ENCODE measurements around the gene HEPACAM.
"Not testable (repeated sequence)": the region's sequence is repeated elsewhere in the genome, so short reads cannot be mapped to it uniquely, and the experiment has no call there.

The HEPACAM gene, protein sequence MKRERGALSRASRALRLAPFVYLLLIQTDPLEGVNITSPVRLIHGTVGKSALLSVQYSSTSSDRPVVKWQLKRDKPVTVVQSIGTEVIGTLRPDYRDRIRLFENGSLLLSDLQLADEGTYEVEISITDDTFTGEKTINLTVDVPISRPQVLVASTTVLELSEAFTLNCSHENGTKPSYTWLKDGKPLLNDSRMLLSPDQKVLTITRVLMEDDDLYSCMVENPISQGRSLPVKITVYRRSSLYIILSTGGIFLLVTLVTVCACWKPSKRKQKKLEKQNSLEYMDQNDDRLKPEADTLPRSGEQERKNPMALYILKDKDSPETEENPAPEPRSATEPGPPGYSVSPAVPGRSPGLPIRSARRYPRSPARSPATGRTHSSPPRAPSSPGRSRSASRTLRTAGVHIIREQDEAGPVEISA

DNA sequence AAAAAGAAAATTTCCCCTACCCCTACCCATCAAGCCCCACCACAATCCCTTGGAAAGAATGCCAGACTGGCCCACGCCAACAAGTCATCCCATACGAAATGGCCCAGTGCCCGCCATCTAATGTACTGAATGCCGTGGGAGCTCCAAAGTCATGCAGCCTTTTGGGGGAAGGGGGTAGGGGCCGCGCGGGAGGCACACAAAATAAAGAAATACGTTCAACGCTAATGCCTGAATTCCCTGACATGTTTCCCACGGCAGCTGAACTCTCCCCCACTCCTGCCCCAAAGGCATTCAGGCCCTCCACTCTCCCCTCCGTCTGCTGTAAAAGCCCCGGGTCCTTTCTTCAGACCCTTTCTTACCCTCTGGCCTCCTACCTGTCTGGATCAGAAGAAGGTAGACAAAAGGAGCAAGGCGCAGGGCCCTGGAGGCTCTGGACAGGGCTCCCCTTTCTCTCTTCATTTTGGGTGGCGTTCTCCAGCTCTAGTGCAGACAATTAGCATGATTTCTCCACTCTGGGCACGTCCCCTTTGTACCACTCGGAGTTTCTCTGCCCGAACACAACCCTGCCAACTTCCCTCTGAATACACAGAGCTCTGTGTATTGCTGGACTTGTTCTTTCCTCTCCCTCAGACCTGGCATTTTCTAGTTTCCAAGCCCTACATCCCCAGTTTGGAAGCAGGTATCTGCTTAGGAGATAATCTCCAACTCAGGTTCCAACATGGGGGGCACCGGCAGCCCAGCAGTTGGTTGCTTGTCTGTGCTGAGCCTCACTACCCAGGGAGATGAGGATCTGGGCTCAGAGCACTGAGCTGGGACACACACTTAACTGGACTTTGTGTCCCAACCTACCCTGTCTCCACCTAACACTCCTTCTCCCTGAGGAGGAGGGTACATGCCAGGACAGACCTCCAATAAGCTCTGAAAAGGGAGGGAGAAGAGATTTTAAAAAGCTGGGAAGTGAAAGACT is at the start of gene HEPACAM:
HEPACAM (minus strand) TSS at position 500 of the 967 bp plus-strand sequence; CDS start at position 459, 41 bp downstream.
- H3K9me3 Mint-ChIP-seq: no peaks in the 10 kb centered on the region
- no peak within 1 kb of the TSS for H3K27ac Mint-ChIP-seq
- H3K4me1 Mint-ChIP-seq: peaks cover 1% of the 10 kb centered on the region
- H3K27me3 Mint-ChIP-seq: no peaks in the 10 kb centered on the region
- no peak within 1 kb of the TSS for H3K4me3 Mint-ChIP-seq
- no peaks in the 10 kb centered on the region for H3K36me3 Mint-ChIP-seq

DNA sequence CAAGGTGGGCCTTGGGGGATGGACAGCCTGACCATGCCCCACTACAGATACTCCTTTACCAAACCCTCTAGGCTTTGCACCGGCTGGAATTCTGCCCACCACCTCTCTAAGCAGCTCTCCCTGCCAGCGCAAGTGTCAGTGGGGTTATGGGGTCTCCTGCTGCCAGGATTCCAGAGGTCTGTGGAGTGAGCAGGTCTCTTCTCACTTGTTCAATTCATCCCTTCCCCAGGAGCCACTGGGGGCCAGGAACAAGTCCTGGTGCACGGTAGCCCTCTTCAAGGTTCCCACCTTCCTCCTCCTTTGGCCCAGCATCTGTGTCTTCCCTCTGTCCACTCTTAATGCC is 48.6 kb upstream of the HEPACAM start:
- H3K36me3 Mint-ChIP-seq: peaks cover 46% of the 10 kb centered on the region
- H3K9me3 Mint-ChIP-seq: peaks cover 25% of the 10 kb centered on the region
- H3K4me3 Mint-ChIP-seq: no peak overlapping the region
- H3K4me1 Mint-ChIP-seq: no peaks in the 10 kb centered on the region
- H3K27me3 Mint-ChIP-seq: no peaks in the 10 kb centered on the region
- no peak overlapping the region for H3K27ac Mint-ChIP-seq

DNA sequence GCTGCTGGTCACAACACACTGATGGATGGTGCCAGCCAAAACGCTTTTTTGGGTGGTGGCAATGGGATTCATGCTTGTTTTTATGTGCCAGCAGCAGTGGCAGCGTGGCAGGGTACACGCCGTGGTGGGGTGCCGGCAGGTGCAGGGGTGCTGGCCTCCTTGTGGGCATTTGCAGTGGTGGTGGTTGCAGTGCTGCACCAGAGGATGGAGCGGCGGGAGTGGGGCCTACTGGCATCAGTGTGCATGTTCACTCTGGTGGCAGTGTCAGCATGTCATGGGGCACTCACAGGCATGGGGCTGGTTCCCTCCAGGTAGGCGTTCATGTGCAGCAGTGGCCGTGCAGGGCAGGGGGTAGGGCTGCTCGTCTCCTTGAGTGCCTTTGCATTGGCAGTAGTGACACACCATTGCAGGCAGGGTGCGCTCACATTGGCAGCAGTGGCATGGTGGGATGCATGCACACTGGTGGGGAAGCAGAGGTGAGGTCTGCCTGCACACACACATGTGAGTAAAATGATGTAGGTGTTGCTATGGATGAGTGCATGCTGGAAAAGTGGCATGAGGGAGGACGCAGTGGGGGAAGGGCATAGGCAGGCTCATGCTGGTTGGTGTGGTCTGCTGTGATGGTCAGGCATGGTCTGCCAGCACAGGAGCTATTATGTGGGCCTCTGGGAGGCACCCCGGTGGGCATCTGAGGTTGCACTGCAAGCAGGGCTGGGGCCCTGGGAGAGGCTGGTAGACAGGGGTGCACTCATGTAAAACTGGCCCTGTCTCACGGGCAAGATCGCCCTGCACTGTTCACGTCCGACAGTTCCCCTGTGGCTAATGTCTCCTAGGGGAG is 48.0 kb upstream of the HEPACAM start:
- Mint-ChIP-seq H3K27me3 (no peaks in the 10 kb centered on the region), H3K4me1 (no peaks in the 10 kb centered on the region), H3K4me3 (no peak overlapping the region), H3K27ac (no peak overlapping the region), H3K36me3 (peaks cover 50% of the 10 kb centered on the region), H3K9me3 (peaks cover 31% of the 10 kb centered on the region)

GRCh38 chr11:124982043-124982442 is 46.2 kb upstream of the HEPACAM start:
- H3K27ac Mint-ChIP-seq: no peak overlapping the region
- peaks cover 31% of the 10 kb centered on the region for H3K9me3 Mint-ChIP-seq
- no peaks in the 10 kb centered on the region for H3K4me1 Mint-ChIP-seq
- H3K4me3 Mint-ChIP-seq: no peak overlapping the region
- H3K27me3 Mint-ChIP-seq: no peaks in the 10 kb centered on the region
- H3K36me3 Mint-ChIP-seq: peaks cover 52% of the 10 kb centered on the region

- Mint-ChIP-seq H3K36me3 (peaks cover 46% of the 10 kb centered on the region), H3K4me3 (no peak overlapping the region), H3K9me3 (peaks cover 31% of the 10 kb centered on the region), H3K27ac (no peak overlapping the region), H3K27me3 (no peaks in the 10 kb centered on the region), H3K4me1 (no peaks in the 10 kb centered on the region)
These were observed 42.5 kb upstream of the HEPACAM start for GRCh38 chr11:124978316-124978715.

DNA sequence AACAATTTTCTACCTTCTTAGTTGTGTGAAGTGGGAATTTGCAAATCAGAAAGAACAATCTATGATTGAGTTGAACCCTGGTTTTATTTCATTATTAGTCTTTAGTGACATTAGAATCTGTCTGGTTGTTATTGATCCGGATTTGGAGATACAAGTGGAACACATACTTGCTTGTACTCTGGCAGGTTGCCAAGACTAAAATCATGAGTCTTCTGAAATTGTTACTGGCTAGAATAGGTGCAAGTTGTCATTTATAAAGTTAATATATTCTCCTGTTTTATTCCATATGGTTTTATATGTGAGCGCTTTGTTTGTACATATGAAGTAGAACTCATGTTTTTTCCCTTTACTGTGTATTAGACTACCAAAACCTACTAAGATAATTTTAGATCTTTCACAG is 41.2 kb upstream of the HEPACAM start:
- peaks cover 18% of the 10 kb centered on the region for H3K9me3 Mint-ChIP-seq
- H3K4me3 Mint-ChIP-seq: no peak overlapping the region
- no peak overlapping the region for H3K27ac Mint-ChIP-seq
- no peaks in the 10 kb centered on the region for H3K27me3 Mint-ChIP-seq
- H3K4me1 Mint-ChIP-seq: no peaks in the 10 kb centered on the region
- peaks cover 33% of the 10 kb centered on the region for H3K36me3 Mint-ChIP-seq

- H3K27ac Mint-ChIP-seq: no peak overlapping the region
- peaks cover 29% of the 10 kb centered on the region for H3K36me3 Mint-ChIP-seq
These were observed 40.7 kb upstream of the HEPACAM start for GRCh38 chr11:124976531-124976930.

GRCh38 chr11:124971810-124972209 is 36.0 kb upstream of the HEPACAM start:
- no peak overlapping the region for H3K4me3 Mint-ChIP-seq
- H3K36me3 Mint-ChIP-seq: peaks cover 3% of the 10 kb centered on the region

More at GRCh38 chr11:124976531-124976930, 40.7 kb upstream of the HEPACAM start:
- H3K4me1 Mint-ChIP-seq: no peaks in the 10 kb centered on the region
- peaks cover 16% of the 10 kb centered on the region for H3K9me3 Mint-ChIP-seq
- H3K4me3 Mint-ChIP-seq: no peak overlapping the region
- no peaks in the 10 kb centered on the region for H3K27me3 Mint-ChIP-seq

DNA sequence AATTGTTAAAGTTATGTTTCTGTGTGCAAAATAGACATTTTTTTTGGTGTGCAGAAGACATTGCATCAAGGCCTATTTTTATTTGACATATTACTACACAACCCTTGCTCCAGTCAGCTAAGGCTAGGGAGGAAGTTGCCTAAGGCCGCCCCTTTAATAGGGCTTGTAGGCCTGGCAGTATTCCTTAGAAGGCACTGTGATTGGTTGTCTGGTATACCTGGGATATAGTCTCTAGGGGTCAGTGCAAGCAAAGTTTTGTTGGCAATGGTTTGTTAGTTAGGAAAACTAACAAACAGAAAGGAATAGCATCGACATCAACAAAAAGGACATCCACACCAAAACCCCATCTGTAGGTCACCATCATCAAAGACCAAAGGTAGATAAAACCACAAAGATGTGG is 35.1 kb upstream of the HEPACAM start:
- H3K4me3 Mint-ChIP-seq: no peak overlapping the region
- H3K9me3 Mint-ChIP-seq: no peaks in the 10 kb centered on the region
- H3K4me1 Mint-ChIP-seq: no peaks in the 10 kb centered on the region
- peaks cover 3% of the 10 kb centered on the region for H3K36me3 Mint-ChIP-seq
- H3K27ac Mint-ChIP-seq: no peak overlapping the region
- no peaks in the 10 kb centered on the region for H3K27me3 Mint-ChIP-seq

More at GRCh38 chr11:124971810-124972209, 36.0 kb upstream of the HEPACAM start:
- Mint-ChIP-seq H3K27me3 (no peaks in the 10 kb centered on the region), H3K4me1 (no peaks in the 10 kb centered on the region), H3K9me3 (no peaks in the 10 kb centered on the region), H3K27ac (no peak overlapping the region)

DNA sequence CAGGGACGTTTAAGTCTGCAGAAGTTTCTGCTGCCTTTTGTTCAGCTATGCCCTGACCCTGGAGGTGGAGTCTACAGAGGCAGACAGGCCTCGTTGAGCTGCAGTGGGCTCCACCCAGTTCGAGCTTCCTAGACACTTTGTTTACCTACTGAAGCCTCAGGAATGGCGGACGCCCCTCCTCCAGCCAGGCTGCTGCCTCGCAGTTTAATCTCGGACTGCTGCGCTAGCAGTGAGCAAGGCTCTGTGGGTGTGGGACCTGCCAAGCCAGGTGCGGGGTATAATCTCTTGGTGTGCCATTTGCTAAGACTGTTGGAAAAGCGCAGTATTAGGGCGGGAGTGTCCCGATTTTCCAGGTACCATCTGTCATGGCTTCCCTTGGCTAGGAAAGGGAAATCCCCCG is 32.4 kb upstream of the HEPACAM start:
- H3K9me3 Mint-ChIP-seq, H3K36me3 Mint-ChIP-seq: not testable (repeated sequence)

DNA sequence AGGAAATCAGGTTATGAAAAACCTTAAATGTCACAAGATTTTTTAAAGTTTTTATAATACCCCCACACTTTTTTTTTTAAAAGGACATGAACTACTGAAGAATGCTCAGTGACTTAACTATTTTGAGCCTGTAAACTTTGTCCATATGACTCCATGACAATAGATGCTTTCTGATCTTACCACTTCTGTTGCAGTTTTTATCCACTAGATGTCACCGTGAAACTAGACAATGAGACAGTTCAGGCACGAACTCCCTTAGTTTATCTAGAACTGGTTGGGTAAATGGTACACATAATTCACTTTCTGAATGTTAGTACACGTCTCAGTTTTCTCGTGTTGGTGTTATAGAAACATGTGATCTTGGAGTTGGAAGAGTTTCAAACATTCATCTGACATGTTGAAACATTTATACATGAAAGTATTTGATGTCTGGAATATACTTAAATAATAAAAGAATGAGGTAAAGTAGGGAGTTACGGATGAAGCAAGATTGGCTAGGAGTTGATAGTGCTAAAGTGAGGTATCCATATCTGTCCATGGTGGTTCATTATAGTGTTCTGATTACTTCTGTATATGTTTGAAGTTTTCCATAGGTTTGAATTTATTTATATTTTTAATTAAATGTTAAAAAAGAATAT is 26.2 kb upstream of the HEPACAM start:
- no peaks in the 10 kb centered on the region for H3K4me1 Mint-ChIP-seq
- H3K27me3 Mint-ChIP-seq: no peaks in the 10 kb centered on the region
- no peaks in the 10 kb centered on the region for H3K36me3 Mint-ChIP-seq
- H3K4me3 Mint-ChIP-seq: no peak overlapping the region
- no peak overlapping the region for H3K27ac Mint-ChIP-seq
- H3K9me3 Mint-ChIP-seq: no peaks in the 10 kb centered on the region

More for the DNA sequence above, 32.4 kb upstream of the HEPACAM start:
- H3K4me1 Mint-ChIP-seq, H3K4me3 Mint-ChIP-seq, H3K27me3 Mint-ChIP-seq, H3K27ac Mint-ChIP-seq: not testable (repeated sequence)

- Mint-ChIP-seq H3K36me3 (no peaks in the 10 kb centered on the region), H3K4me1 (no peaks in the 10 kb centered on the region), H3K27me3 (no peaks in the 10 kb centered on the region), H3K9me3 (no peaks in the 10 kb centered on the region), H3K4me3 (no peak overlapping the region), H3K27ac (no peak overlapping the region)
These were observed 19.2 kb upstream of the HEPACAM start for GRCh38 chr11:124955035-124955434.

DNA sequence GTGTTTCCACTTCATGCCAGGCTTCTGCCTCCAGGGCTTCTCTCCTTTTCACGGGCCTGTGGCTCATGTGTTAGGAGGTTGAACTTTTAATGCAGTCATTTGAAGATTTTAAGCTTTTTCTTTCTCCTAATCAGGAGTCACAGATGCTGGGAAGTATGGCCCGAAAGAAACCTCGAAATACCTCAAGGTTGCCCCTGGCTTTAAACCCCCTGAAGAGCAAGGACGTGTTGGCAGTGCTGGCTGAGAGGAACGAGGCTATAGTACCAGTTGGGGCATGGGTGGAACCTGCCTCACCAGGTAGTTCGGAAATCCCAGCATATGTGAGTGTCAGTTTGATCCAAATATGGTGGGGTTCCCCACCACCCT is 18.7 kb upstream of the HEPACAM start:
- H3K36me3 Mint-ChIP-seq: no peaks in the 10 kb centered on the region
- H3K27me3 Mint-ChIP-seq: no peaks in the 10 kb centered on the region
- no peak overlapping the region for H3K4me3 Mint-ChIP-seq
- H3K27ac Mint-ChIP-seq: no peak overlapping the region
- H3K9me3 Mint-ChIP-seq: no peaks in the 10 kb centered on the region
- H3K4me1 Mint-ChIP-seq: no peaks in the 10 kb centered on the region

GRCh38 chr11:124953753-124954589 is 18.1 kb upstream of the HEPACAM start, which contains the start of gene CCDC15:
Gene CCDC15, plus strand, starts transcription at chr11:124954202. Its CDS starts 531 bp downstream, at chr11:124954733.
- H3K4me3 Mint-ChIP-seq: no peak within 1 kb of the TSS
- H3K36me3 Mint-ChIP-seq: no peaks in the 10 kb centered on the region
- no peaks in the 10 kb centered on the region for H3K4me1 Mint-ChIP-seq
- H3K27ac Mint-ChIP-seq: no peak within 1 kb of the TSS
- no peaks in the 10 kb centered on the region for H3K9me3 Mint-ChIP-seq
- H3K27me3 Mint-ChIP-seq: no peaks in the 10 kb centered on the region
